ENCODE measurements around the gene CCDC43.
"Not testable (repeated sequence)": the region's sequence is repeated elsewhere in the genome, so short reads cannot be mapped to it uniquely, and the experiment has no call there.

CCDC43 gene, protein sequence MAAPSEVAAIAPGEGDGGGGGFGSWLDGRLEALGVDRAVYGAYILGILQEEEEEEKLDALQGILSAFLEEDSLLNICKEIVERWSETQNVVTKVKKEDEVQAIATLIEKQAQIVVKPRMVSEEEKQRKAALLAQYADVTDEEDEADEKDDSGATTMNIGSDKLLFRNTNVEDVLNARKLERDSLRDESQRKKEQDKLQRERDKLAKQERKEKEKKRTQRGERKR

DNA sequence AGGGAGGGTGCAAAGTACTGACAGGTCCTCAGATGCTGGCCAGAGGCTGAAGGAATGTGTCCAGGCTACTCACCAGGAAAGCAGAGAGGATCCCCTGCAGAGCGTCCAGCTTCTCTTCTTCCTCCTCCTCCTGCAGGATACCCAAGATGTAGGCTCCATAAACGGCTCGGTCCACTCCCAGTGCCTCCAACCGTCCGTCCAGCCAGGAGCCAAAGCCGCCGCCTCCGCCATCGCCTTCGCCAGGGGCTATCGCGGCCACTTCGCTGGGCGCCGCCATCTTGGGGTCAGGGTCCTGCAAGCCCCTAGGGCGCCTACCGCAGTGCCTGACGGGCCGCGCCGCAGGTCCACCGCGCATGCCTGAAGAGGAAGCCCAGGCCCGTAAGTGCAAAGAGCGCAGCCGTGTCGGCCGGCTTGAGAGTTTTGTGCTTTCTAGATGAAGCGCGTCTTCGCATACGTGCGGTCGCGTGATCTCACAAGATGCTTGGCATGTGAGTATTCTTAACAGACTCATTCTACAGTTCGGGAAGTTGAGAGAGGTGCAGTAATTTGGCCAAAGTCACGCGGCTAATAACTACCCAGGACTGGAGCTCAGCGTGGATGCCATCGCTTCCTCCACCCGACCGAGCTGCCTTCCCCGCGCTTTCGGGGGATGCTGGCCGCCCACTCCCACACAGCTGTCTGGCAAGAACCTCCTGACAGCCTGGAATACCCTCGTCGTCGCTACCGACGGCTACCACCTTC, at the start of gene CCDC43:
Gene CCDC43, minus strand, starts transcription at position 300 of the 741 bp plus-strand sequence. Its CDS starts 23 bp downstream, at position 277.
- TF ChIP-seq, protein P1, sequence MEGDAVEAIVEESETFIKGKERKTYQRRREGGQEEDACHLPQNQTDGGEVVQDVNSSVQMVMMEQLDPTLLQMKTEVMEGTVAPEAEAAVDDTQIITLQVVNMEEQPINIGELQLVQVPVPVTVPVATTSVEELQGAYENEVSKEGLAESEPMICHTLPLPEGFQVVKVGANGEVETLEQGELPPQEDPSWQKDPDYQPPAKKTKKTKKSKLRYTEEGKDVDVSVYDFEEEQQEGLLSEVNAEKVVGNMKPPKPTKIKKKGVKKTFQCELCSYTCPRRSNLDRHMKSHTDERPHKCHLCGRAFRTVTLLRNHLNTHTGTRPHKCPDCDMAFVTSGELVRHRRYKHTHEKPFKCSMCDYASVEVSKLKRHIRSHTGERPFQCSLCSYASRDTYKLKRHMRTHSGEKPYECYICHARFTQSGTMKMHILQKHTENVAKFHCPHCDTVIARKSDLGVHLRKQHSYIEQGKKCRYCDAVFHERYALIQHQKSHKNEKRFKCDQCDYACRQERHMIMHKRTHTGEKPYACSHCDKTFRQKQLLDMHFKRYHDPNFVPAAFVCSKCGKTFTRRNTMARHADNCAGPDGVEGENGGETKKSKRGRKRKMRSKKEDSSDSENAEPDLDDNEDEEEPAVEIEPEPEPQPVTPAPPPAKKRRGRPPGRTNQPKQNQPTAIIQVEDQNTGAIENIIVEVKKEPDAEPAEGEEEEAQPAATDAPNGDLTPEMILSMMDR (conservative IDR thresholded peaks at IDR 0.05; ENCODE audit: control insufficient read depth, insufficient read depth, low read depth, low read length), result no peak
- DNase-seq (ENCODE audit: low read depth), result peak; percentile 95
- peak within 1 kb of the TSS; percentile 99 for H3K4me3 ChIP-seq (ENCODE audit: control insufficient read depth, low read depth, low read length)

GRCh38 chr17:44738214-44738906, 48.8 kb upstream of the CCDC43 start:
- no peak overlapping the region for H3K4me3 ChIP-seq (ENCODE audit: control insufficient read depth, low read depth, low read length)
- TF ChIP-seq, protein P1 (conservative IDR thresholded peaks at IDR 0.05; ENCODE audit: control insufficient read depth, insufficient read depth, low read depth, low read length), result no peak
- peak; percentile 40 for DNase-seq (ENCODE audit: low read depth)

GRCh38 chr17:44736551-44737240, 47.1 kb upstream of the CCDC43 start:
- no peak for DNase-seq (ENCODE audit: low read depth)
- TF ChIP-seq, protein P1 (conservative IDR thresholded peaks at IDR 0.05; ENCODE audit: control insufficient read depth, insufficient read depth, low read depth, low read length), result no peak

DNA sequence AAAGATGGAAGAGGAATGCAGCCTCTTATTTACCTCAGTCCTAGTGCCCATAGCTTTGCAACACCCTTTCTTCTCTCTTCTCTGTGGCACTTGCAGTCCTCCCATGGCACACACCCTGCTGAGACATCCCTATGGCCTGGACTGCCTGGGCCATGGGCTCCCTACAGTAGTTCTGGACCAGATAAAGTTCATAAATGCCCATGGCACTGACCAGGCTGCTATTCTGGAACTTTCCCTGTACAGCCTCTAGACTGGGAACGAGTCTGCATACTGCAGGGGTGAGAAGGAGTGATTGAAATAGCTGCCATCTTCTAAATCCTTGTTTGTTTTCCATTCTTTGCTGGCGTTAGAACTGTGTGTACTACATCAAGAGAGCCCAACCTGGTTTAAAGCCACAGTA, 44.7 kb upstream of the CCDC43 start:
- DNase-seq (ENCODE audit: low read depth), result no peak

More at GRCh38 chr17:44736551-44737240, 47.1 kb upstream of the CCDC43 start:
- no peak overlapping the region for H3K4me3 ChIP-seq (ENCODE audit: control insufficient read depth, low read depth, low read length)

DNA sequence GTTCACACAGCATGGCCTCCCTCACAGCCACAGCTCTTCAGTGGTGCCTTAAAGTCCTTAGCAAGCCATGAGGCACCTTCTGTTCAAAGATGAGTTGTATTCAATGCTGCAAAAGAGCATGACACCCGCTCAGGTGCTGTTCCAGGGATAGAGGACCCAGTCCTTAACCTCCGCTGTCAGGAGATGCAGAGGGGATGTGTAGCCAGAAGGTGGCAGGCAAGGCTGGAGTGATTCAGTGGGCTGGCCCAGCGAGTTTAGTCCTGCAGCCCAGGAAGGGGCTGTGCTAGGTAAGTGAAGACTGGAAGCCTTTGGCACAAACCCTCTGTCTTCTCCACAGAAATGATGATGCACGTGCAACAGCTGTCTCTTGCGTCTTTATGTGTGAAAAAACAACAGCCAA, 44.2 kb upstream of the CCDC43 start:
- TF ChIP-seq, protein P1 (conservative IDR thresholded peaks at IDR 0.05; ENCODE audit: control insufficient read depth, insufficient read depth, low read depth, low read length), result peak; percentile 15
- DNase-seq (ENCODE audit: low read depth), result peak; percentile 5

More for the DNA sequence above, 44.7 kb upstream of the CCDC43 start:
- TF ChIP-seq, protein P1 (conservative IDR thresholded peaks at IDR 0.05; ENCODE audit: control insufficient read depth, insufficient read depth, low read depth, low read length), result no peak
- no peak overlapping the region for H3K4me3 ChIP-seq (ENCODE audit: control insufficient read depth, low read depth, low read length)

GRCh38 chr17:44726121-44726520, 36.5 kb upstream of the CCDC43 start:
- not testable (repeated sequence) for H3K4me3 ChIP-seq (ENCODE audit: control insufficient read depth, low read depth, low read length)

More for the DNA sequence above, 44.2 kb upstream of the CCDC43 start:
- H3K4me3 ChIP-seq (ENCODE audit: control insufficient read depth, low read depth, low read length), result no peak overlapping the region

More at GRCh38 chr17:44726121-44726520, 36.5 kb upstream of the CCDC43 start:
- not testable (repeated sequence) for DNase-seq (ENCODE audit: low read depth)
